Epithelial cell of esophagus (primary cell): Measurements from ENCODE around the gene UBTF.

Experiments
- DNase-seq: peaks from one replicate; pipeline ENCODE4 v3.0.0; 2010; ENCODE audit warnings: low read depth
- H3K4me3 ChIP-seq: 2 replicates; pipeline ENCODE4 v1.5.1; 2011; ENCODE audit warnings: mild to moderate bottlenecking, low read length, control low read depth
- TF ChIP-seq, protein P1 (sequence below): IDR thresholded peaks from 2 replicates; pipeline ENCODE4 v1.5.1; 2011; ENCODE audit warnings: low read depth, mild to moderate bottlenecking, low read length, control low read depth, inconsistent platforms; ENCODE audit not compliant: insufficient read depth; ENCODE audit errors: missing control alignments

The UBTF gene

DNA sequence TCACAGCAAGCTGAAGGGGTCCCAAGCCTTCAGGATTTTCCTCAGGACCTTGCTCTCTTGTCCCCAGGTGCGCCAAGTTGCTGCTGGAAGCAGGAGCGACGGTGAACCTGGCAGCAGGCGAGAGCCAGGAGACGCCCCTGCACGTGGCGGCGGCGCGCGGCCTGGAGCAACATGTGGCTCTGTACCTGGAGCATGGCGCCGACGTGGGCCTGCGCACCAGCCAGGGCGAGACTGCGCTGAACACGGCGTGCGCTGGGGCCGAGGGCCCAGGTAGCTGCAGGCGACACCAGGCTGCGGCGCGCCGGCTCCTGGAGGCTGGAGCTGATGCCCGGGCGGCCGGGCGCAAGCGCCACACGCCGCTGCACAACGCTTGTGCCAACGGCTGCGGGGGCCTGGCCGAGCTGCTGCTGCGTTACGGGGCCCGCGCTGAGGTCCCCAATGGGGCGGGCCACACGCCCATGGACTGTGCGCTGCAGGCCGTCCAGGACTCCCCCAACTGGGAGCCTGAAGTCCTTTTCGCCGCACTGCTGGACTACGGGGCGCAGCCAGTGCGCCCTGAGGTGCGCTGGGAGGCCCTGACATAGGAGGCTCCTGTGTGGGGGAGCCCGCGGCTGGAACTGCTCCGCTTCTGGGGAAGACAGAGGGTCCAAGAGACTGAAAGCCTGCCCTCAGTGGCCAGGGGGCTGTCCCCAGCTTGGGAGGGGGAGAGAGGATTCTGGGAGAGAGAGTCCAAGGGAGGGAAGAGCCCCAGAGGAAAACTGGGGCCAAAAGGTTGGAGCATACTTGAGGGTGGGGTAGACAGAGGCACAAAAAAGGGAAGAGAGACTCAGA, 42.6 kb downstream of the UBTF start:
- TF ChIP-seq, protein P1, sequence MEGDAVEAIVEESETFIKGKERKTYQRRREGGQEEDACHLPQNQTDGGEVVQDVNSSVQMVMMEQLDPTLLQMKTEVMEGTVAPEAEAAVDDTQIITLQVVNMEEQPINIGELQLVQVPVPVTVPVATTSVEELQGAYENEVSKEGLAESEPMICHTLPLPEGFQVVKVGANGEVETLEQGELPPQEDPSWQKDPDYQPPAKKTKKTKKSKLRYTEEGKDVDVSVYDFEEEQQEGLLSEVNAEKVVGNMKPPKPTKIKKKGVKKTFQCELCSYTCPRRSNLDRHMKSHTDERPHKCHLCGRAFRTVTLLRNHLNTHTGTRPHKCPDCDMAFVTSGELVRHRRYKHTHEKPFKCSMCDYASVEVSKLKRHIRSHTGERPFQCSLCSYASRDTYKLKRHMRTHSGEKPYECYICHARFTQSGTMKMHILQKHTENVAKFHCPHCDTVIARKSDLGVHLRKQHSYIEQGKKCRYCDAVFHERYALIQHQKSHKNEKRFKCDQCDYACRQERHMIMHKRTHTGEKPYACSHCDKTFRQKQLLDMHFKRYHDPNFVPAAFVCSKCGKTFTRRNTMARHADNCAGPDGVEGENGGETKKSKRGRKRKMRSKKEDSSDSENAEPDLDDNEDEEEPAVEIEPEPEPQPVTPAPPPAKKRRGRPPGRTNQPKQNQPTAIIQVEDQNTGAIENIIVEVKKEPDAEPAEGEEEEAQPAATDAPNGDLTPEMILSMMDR: no peak

DNA sequence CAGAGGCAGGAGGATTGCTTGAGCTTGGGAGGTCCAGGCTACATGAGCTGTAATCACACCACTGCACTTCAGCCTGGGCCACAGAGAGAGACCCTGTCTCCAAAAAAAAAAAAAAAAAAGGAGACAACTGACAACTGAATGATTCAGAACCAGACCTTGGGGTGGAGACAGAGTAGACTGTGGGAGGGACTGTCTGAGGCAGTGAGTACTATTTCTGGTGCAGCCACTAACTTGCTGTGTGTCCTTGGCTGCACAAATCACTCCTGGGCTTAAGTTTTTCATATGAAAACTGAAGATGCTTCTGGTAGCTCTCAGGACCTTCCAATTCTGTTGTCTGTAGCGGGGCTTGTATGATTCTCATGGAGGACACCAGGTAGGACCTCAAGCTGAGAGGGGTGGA, 43.2 kb downstream of the UBTF start:
- no peak overlapping the region for H3K4me3 ChIP-seq
- peak; percentile 24 for DNase-seq
- TF ChIP-seq, protein P1: no peak

More for the DNA sequence above, 42.6 kb downstream of the UBTF start:
- no peak overlapping the region for H3K4me3 ChIP-seq
- no peak for DNase-seq

DNA sequence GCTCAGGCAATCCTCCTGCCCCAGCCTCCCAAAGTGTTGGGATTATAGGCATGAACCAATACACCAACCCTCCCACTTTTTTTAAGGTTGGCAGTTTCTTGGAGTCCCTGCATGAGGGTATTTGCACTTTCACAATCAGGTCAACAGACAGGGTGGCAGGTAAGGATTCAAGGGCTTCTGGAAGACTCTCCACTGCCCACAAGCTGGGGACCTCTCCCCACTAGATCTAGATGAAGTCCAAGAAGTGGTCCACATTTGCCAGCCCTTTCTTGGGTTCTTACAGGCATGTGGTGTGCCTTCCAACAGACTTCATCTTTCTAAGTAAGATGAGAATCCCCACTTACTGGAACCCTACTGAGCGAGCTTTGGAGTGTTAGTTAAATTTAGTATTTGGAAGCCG, 45.0 kb downstream of the UBTF start:
- no peak overlapping the region for H3K4me3 ChIP-seq
- TF ChIP-seq, protein P1: no peak
- DNase-seq: no peak

DNA sequence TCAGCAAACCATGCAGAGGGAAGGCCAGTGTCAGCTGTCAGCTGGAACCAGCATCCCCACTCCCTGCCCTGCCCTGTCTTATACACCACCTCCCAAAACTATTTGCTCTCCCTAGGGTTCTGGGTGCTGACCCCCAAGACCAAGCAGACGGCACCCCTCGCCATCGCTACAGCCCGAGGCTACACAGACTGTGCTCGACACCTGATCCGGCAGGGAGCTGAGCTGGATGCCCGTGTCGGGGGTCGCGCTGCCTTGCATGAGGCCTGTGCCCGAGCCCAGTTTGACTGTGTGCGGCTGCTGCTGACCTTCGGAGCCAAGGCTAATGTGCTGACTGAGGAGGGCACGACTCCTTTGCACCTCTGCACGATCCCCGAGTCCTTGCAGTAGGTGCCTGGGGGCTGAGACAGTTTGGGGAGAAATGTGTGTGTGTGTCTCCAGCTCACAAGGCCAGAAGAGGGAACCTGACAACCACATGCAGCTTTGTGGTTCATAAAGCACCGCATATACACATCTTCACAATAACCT, 47.5 kb downstream of the UBTF start:
- no peak overlapping the region for H3K4me3 ChIP-seq
- no peak for DNase-seq
- TF ChIP-seq, protein P1: no peak

DNA sequence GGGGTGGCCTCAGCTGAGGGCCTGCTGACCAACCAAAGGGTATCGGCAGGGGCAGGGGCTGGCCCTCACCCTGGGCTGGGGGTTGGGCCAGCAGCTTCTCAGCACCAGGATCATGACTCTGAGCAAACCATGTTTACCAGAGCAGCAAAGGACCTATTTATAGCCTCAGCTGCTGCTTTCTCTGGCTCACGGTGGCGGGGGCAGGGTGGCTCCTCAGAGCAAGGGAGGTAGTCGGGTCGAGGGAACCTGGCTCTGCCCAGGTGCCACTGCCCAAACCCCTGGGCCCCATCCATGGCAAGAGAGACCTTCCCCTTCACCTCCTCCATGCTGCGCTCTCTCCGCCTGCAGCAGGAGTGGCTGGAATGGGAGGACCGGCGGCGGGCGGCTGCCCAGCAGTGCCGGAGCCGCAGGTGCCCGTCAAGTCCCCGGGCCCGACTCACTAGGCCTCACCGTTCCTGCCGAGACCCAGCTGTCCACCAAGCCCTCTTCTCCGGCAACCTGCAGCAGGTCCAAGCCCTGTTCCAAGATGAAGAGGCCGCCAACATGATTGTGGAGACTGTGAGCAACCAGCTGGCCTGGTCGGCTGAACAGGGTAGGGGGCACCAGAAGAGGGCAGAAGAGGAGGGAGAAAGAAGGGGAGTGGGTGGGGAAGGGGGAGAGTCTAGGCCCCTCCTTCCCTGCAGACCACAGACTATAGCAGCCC, 48.8 kb downstream of the UBTF start, which contains the start of gene ASB16:
TSS of gene ASB16 (plus strand) at position 206 of the 703 bp plus-strand sequence. CDS start at position 292, 86 bp downstream.
- DNase-seq: no peak
- TF ChIP-seq, protein P1: no peak
- H3K4me3 ChIP-seq: no peak within 1 kb of the TSS

DNA sequence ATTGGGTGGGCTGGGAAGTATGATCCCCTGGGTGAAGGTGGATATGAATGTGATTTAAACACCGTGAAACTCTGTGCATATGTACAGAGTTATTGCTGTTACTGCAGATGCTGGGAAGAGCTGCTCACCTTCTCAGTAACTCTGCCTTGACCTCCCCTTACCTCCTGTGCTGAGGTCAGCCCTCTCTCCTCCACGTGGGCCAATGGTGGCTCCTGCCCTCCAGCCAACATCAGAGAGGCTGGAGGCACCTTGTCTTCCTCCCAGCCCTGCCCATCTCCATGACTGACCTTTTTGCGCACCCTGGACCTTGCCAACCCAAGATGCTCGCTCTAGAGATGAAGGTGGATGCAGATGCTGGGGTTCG, 49.4 kb downstream of the UBTF start:
- no peak overlapping the region for H3K4me3 ChIP-seq
- no peak for DNase-seq
- TF ChIP-seq, protein P1: no peak
